GM19463 (cell line): ENCODE results near the gene MCF2L2.

Source experiments
- ATAC-seq: cut with Tn5 transposase; IDR thresholded peaks from one replicate; pipeline ENCODE4 v1.9.1; 2021; ENCODE audit warnings: mild to moderate bottlenecking, moderate library complexity; ENCODE audit not compliant: unreplicated experiment

Gene MCF2L2

DNA sequence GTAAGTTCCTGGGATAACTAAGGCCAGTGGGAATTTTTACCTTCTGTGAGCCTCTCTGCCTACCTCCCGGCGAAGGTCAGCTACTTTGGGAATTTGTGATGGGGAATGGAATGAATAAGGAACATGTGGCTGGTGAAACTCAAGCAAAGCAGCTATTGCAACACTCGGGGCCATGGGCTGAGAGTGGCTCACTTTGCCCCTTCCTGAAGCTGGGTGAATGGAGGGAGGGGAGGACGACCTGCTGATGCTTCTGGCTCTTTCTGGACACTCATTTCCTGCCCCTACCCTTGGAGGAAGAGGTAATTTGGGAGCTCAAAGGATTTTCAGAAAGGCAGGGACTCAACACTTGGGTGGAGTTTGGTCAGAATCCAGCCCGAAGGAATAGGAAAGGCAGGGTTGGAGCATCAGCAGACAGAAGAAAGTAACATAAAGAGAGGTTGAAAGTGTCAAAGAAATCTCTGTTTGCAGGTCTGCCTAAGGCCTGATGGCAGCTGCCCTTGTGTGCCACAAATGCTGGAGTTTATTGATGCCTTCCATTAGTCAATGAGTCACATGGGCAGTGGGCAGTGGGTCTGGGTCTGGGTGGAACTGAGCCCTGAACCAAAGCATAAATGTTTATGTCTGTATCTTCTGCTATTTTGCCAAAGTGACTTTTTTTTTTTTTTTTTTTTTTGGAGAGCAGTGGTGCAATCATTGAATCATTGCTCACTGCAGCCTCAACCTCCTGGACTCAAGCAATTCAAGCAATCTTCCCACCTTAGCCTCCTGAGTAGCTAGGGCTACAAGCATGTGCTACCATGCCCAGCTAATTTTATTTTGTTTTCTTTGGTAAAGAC lies 278.3 kb downstream of the MCF2L2 start:
- ATAC-seq, result no peak

DNA sequence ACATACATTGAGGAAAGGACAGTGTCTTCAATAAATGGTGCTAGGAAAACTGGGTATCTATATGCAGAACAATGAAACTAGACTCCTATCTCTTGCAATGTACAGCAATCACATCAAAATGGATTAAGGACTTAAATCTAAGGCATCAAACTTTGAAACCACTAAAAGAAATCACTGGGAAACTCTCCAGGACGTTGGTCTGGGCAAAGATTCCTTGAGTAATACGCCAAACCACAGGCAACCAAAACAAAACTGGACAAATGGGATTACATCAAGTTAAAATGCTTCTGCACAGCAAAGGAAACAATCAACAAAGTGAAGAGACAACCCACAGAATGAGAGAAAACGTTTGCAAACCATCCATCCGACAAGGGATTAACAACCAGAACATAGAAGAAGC lies 280.4 kb downstream of the MCF2L2 start:
- no peak for ATAC-seq

DNA sequence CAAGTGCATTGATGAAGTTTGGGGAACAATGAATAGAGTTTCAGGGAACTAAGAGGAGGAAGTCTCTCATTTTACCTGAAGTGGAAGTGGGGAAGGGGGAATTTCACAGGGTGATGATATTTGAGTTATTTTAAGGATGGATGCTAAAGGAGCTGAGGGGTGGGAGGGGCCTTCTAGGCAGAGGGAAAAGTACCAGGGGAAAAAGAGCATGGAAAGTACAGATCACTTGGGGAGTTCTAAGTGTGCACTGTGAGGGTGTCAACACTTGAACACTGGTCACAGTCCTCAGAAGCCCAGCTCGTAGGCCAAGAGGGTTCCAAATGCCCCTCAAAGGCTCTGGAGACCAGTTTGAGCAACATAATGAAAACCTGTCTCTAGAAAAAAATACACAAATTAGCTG lies 284.1 kb downstream of the MCF2L2 start:
- no peak for ATAC-seq

DNA sequence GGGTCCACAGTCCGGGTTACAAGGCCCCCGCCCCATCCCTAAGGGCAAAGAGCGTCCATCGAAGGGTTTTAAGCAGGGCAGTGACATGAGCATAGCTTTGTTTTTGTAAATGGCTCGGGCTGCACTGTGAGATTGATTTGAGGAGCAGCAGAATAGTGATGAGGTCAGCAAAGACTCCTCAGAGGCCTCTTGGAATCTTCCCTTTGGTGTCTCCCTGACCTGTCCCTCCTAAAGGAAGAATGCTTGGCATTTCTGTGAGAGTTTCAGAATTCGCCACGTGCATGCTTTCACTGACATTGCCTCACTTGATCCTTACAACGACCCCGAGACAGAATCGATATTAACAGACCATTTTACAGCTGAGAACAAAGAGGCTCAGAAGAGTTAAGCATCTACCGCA lies 286.2 kb downstream of the MCF2L2 start:
- ATAC-seq, result no peak

DNA sequence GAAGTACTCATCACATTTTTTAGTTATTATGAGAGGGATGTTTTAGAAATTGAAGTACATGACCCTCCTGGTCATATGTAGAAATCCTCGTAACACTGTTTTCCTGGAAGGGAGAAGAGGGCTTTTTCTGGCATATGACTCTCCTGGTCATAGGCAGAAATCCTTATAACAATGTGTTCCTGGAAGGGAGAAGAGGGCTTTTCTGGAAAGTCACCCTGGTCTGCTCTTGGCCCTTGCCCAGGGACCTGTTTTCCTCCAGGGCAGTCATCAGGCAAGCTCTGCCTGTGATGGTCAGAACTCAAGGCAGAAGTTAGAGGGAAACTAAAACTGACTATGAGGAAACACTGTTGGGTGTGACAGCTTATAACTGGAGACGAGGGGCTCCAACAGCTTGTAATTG lies 293.6 kb downstream of the MCF2L2 start:
- ATAC-seq, result no peak

DNA sequence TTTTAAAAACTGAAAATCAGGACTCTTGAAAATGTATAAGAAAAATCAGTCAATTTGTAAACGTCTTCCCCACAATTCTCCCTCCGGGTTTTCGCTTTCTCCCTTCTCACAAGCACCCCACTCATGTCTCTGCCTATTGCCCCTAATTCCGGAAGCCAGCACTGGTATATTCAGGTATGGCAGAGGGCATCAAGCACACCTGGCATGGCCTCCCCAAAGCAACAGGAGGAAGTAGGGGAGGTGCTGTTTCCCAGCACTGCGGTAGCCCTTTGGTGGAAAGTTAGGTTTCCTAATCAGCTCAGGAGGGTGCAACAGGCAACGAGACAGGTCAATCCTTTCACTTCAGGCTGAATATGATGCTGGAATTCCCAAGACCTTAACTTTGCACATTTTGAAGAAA lies 296.0 kb downstream of the MCF2L2 start:
- ATAC-seq, result no peak

DNA sequence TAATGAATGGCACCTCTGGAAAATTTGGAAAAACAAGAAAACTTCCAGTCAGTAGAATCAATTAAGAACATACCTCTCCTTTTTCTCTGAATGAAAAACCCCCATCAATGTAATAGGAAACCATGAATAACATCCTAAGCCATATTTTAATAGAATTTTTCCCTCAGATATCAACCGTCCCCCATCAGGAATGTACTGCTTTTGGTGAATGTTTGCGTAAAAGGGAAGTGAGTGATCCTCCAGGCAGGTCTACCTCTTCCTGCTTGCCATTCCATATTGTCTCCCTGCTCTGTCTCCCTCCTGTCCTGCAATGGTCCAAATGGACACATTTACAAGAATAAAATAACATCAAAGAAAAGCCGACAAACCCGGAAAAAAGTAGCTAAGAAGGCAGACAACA lies 296.7 kb downstream of the MCF2L2 start:
- ATAC-seq, result no peak

DNA sequence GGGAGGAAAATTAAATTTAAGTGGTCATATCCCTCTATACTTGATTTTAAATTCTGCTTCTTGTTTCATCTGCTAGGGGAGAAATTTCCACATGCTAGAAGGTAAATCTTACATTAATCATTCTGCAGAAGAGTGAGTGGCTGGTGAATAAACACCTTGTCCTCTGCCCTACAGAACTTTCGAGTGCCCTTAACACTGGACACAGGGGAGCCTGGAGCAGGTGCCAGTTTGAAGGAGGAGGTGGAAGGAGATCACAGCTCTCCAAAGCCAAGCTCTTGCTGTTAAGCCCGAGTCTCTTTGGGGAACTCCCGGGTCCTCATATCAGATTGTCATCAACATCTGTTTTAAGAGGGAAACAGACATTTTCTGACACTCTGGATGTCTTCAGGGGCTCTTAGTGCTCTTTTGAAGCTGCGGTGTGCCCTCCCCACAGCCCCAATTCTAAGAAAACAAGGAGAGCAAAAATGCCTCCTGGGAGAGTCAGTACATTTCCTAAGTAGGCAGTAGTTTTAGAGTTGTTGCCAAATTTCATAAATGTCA lies 297.2 kb downstream of the MCF2L2 start:
- ATAC-seq, result no peak

DNA sequence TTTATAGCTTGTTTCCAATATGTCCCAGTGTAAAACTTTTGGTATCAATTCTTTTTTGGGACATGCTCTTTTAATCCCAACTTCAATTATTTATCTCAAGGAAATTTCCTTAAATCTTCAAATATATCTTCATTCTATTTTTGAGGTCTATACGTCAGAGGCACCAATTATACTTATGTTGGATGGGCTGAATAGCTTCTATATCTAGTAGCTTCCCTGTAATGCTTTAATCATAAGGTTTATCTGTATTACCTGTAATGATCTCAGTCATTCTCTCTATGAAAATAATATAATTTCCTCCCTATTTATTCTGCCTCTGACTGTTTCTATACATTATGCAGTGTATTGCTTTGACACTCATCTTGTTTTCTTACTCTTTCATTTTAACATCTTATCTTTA lies 299.2 kb downstream of the MCF2L2 start:
- no peak for ATAC-seq

DNA sequence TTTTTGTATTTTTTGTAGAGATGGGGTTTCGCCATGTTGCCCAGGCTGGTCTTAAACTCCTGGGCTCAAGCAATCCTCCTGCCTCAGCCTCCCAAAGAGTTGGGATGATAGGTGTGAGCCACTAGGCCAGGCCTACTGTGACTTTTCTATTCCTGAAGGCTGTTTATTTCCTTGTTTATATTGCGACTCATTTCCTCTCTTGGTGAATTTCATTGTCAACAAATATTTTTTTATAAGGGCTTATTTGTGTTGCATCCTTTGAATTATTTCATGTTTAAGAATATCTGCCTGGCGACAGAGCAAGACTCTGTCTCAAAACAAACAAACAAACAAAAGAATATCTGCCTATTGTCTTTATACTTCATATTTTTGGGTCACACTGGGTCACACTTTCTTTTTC lies 299.7 kb downstream of the MCF2L2 start:
- no peak for ATAC-seq
